PC-3 (cell line): Measurements from ENCODE around the gene LSM12. TPM values are rescaled to one million over a fixed set of nuclear protein-coding genes. Genes with fewer than 3 reads are reported as not detected.

Experiments
- ATAC-seq: fragments of 200-7000 bp; cut with Tn5 transposase; 2 replicates; pipeline ENCODE4 v1.9.1; 2020; ENCODE audit warnings: mild to moderate bottlenecking, moderate library complexity
- BruUV-seq: library from RNA; stranded (reverse); fragments of 400-500 nt; replicated peaks from 2 replicates; lab custom pipeline; 2021; lab: Mats Ljungman, UMichigan
- CTCF ChIA-PET: fragments of 300-600 bp; sonication (Branson Sonifier 250); formaldehyde crosslinking; loops from one replicate; lab custom pipeline; 2022; ENCODE audit warnings: antibody characterized with exemption; lab: Charles Lee
- POLR2A ChIA-PET: fragments of 300-600 bp; sonication (Branson Sonifier 250); formaldehyde crosslinking; loops from one replicate; lab custom pipeline; 2022; ENCODE audit warnings: antibody characterized with exemption; ENCODE audit not compliant: unreplicated experiment; lab: Charles Lee
- DNase-seq: peaks from one replicate; pipeline ENCODE4 v3.0.0-alpha.2; 2015
- H2AFZ ChIP-seq: fragments of 300-600 bp; sonication (generic); 2 replicates; pipeline ENCODE4 v1.6.0; 2016; ENCODE audit warnings: antibody characterized with exemption, low read length
- H3F3A ChIP-seq: fragments of 300-600 bp; sonication (generic); one replicate; pipeline ENCODE4 v1.6.0; 2017; ENCODE audit warnings: antibody characterized with exemption, low read length, control low read depth, mild to moderate bottlenecking; ENCODE audit not compliant: unreplicated experiment
- H3K27ac ChIP-seq: fragments of 300-600 bp; sonication (generic); 2 replicates; pipeline ENCODE4 v1.5.1; 2016; ENCODE audit warnings: mild to moderate bottlenecking, low read length
- H3K27me3 ChIP-seq: fragments of 300-600 bp; sonication (generic); 2 replicates; pipeline ENCODE4 v1.6.1; 2016; ENCODE audit warnings: low read length, mixed read lengths
- H3K36me3 ChIP-seq: fragments of 300-600 bp; sonication (generic); 2 replicates; pipeline ENCODE4 v1.6.1; 2016; ENCODE audit warnings: low read depth, mixed run types, low read length, mixed read lengths
- H3K4me1 ChIP-seq: fragments of 300-600 bp; sonication (generic); 2 replicates; pipeline ENCODE4 v1.5.1; 2016; ENCODE audit warnings: low read length; ENCODE audit not compliant: insufficient read depth
- H3K4me2 ChIP-seq: fragments of 300-600 bp; sonication (generic); 2 replicates; pipeline ENCODE4 v1.6.0; 2016; ENCODE audit warnings: low read length
- H3K4me3 ChIP-seq: fragments of 300-600 bp; sonication (generic); 2 replicates; pipeline ENCODE4 v1.5.1; 2016; ENCODE audit warnings: mild to moderate bottlenecking, low read length, mixed read lengths
- H3K79me2 ChIP-seq: fragments of 300-600 bp; sonication (generic); 2 replicates; pipeline ENCODE4 v1.6.1; 2017; ENCODE audit warnings: low read length, mixed read lengths
- H3K9ac ChIP-seq: fragments of 300-600 bp; sonication (generic); 2 replicates; pipeline ENCODE4 v1.6.0; 2016; ENCODE audit warnings: mild to moderate bottlenecking, low read length
- H3K9me2 ChIP-seq: fragments of 300-600 bp; sonication (generic); replicated peaks from 2 replicates; pipeline ENCODE4 v1.6.1; 2016; ENCODE audit warnings: mixed run types, low read length, mixed read lengths
- H3K9me3 ChIP-seq: fragments of 300-600 bp; sonication (generic); 2 replicates; pipeline ENCODE4 v1.6.1; 2016; ENCODE audit warnings: low read length, mixed read lengths
- H4K20me1 ChIP-seq: fragments of 300-600 bp; sonication (generic); 2 replicates; pipeline ENCODE4 v1.6.1; 2016; ENCODE audit warnings: low read length, mixed read lengths
- EZH2 ChIP-seq: fragments of 300-600 bp; sonication (generic); IDR thresholded peaks from one replicate; pipeline ENCODE4 v1.6.1; 2017; ENCODE audit warnings: antibody characterized with exemption, mild to moderate bottlenecking, low read length; ENCODE audit not compliant: unreplicated experiment
- EZH2phosphoT487 ChIP-seq: fragments of 300-600 bp; sonication (generic); IDR thresholded peaks from 2 replicates; pipeline ENCODE4 v1.6.1; 2018; ENCODE audit warnings: mild to moderate bottlenecking, antibody characterized with exemption, low read length, borderline replicate concordance
- intact Hi-C: fragments of 100-400 bp; cut with micrococcal nuclease; formaldehyde crosslinking; loops from 2 replicates; pipeline ENCODE4 v1.9.0; 2023
- total RNA-seq: library from RNA; depleted of rRNA; stranded (reverse); fragments of >200 nt; gene quantifications from 2 replicates; pipeline ENCODE4 v1.2.3, GENCODE V29; 2014
- TF ChIP-seq, protein P1 (sequence below): fragments of 300-600 bp; sonication (generic); conservative IDR thresholded peaks from 2 replicates; pipeline ENCODE4 v1.5.1; 2017; ENCODE audit warnings: antibody characterized with exemption, low read depth, mild to moderate bottlenecking, low read length

LSM12 gene
- total RNA-seq, 1 experiment from 2014 or later, result 118 TPM

DNA sequence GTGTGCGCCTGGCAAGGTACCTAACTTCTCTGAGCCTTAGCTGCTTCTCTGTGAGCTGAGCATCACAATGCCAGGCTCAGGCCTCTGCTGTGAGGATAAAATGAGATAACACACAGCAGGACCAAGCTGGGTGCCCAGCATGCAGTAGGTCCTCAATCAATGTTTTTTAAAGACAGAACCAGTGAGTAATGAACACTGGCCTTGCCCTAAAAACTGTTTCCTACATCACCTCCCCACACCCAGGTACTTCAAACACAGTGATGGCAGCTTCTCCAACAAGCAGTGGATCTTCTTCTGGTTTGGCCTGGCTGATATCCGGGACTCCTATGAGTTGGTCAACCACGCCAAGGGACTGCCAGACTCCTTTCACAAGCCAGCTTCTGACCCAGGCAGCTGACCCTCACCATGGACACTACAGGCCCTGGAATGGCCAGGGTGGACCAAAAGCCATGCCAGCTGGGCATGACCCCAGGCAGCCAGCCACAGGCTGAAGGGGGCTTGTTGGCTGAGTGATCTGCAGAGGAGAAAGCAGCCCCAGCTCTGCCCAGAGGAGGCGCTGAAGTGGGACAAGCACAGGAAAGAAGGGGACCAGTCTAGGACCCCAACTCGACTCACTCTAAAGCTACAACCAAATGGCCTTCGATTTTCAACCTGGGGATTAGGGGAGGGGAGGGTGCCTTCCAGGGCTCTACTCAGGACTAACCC is 58.1 kb downstream of the LSM12 start:
- H3K4me2 ChIP-seq, result peak overlapping the region; percentile 96
- H3K4me1 ChIP-seq, result peaks cover 24% of the 10 kb centered on the region; the same call in 1 of the 2 replicates
- no peaks in the 10 kb centered on the region for H3K27me3 ChIP-seq
- intact Hi-C loops, result loop anchor here (5.0 kb wide), 1 partner anchor 129 kb away; no protein-coding TSS in a partner anchor
- H3K79me2 ChIP-seq, result peaks cover 26% of the 10 kb centered on the region
- peak overlapping the region; percentile 83; the same call in 1 of the 2 replicates for H3K4me3 ChIP-seq
- H3K9ac ChIP-seq, result no peak overlapping the region
- no peaks in the 10 kb centered on the region for H4K20me1 ChIP-seq
- DNase-seq, result no peak
- ChIA-PET POLR2A (interaction anchor here (0.6 kb wide), 1 partner anchor 84 kb away, joined by 5 read pairs; no protein-coding TSS in a partner anchor), CTCF (interaction anchor here (1.1 kb wide), 1 partner anchor 160 kb away, joined by 4 read pairs; no protein-coding TSS in a partner anchor)
- no peak overlapping the region for H3K27ac ChIP-seq
- no peak overlapping the region for H2AFZ ChIP-seq
- BruUV-seq, result no TSS peak
- no peaks in the 10 kb centered on the region for H3K9me2 ChIP-seq
- no peaks in the 10 kb centered on the region for H3F3A ChIP-seq
- TF ChIP-seq EZH2phosphoT487 (no peak), EZH2 (no peak)
- TF ChIP-seq, protein P1, sequence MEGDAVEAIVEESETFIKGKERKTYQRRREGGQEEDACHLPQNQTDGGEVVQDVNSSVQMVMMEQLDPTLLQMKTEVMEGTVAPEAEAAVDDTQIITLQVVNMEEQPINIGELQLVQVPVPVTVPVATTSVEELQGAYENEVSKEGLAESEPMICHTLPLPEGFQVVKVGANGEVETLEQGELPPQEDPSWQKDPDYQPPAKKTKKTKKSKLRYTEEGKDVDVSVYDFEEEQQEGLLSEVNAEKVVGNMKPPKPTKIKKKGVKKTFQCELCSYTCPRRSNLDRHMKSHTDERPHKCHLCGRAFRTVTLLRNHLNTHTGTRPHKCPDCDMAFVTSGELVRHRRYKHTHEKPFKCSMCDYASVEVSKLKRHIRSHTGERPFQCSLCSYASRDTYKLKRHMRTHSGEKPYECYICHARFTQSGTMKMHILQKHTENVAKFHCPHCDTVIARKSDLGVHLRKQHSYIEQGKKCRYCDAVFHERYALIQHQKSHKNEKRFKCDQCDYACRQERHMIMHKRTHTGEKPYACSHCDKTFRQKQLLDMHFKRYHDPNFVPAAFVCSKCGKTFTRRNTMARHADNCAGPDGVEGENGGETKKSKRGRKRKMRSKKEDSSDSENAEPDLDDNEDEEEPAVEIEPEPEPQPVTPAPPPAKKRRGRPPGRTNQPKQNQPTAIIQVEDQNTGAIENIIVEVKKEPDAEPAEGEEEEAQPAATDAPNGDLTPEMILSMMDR, result no peak
- no peak for ATAC-seq
- no peaks in the 10 kb centered on the region for H3K9me3 ChIP-seq
- H3K36me3 ChIP-seq, result peaks cover 10% of the 10 kb centered on the region; the same call in 1 of the 2 replicates

GRCh38 chr17:44007346-44008204 is 58.9 kb downstream of the LSM12 start:
- H3K4me1 ChIP-seq, result peaks cover 27% of the 10 kb centered on the region
- peak overlapping the region; percentile 83 for H3K4me3 ChIP-seq
- H3K9ac ChIP-seq, result peak overlapping the region; percentile 42
- POLR2A ChIA-PET, result no interaction called here
- no peak for TF ChIP-seq EZH2phosphoT487
- TF ChIP-seq, protein P1, result no peak; the same call in 1 of the 2 replicates
- TF ChIP-seq EZH2, result no peak
- H3K4me2 ChIP-seq, result peak overlapping the region; percentile 96
- no peaks in the 10 kb centered on the region for H3K27me3 ChIP-seq
- no TSS peak for BruUV-seq
- peaks cover 10% of the 10 kb centered on the region; the same call in 1 of the 2 replicates for H3K36me3 ChIP-seq
- CTCF ChIA-PET, result interaction anchor here (0.6 to 1.2 kb wide), 2 partner anchors 12 to 63 kb away, joined by 3 to 9 read pairs; no protein-coding TSS in a partner anchor
- peaks cover 18% of the 10 kb centered on the region; the same call in 1 of the 2 replicates for H3K79me2 ChIP-seq
- peak; percentile 26 for DNase-seq
- peaks cover 3% of the 10 kb centered on the region for H3F3A ChIP-seq
- H4K20me1 ChIP-seq, result no peaks in the 10 kb centered on the region
- no peaks in the 10 kb centered on the region for H3K9me3 ChIP-seq
- no peaks in the 10 kb centered on the region for H3K9me2 ChIP-seq
- H2AFZ ChIP-seq, result peak overlapping the region; percentile 89
- peak; percentile 2 for ATAC-seq
- intact Hi-C loops, result loop anchor here (5.0 kb wide), 1 partner anchor 130 kb away; no protein-coding TSS in a partner anchor
- H3K27ac ChIP-seq, result no peak overlapping the region
